Measurements from ENCODE around the gene SLC30A2.

SLC30A2 gene

DNA sequence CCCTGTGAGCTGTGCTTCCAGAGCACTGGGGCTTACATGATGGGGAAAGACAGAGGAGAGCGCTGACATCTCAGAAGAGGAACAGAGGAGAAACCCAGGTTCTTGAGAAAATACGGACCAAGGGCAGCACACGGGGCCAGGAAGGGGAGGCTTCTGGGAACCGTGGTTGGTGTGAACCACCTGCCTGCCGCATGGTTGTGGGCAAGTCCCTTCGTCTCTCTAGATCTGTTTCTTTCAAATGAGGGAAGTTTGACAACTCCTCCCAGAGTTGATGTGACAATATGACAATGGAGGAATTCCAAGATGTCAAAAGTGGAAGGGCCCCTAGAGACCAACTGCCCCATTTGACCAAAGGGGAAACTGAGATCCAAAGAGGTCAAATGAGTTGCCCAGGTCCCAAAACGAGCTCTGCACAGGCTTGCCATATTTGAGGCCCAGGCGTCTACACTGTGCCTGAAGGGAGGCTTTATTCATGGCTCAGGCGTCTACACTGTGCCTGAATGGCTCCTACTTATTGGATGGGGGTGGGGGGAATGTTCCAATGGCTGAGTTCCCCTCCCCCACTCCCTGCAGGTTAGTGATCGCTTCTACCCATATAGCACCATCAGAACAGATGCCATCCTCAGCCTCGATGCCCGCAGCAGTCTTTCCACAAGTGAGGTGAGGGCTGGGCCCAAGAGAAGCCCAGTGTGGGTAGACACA, 13.1 kb downstream of the SLC30A2 start:
- TF ChIP-seq, protein P1, sequence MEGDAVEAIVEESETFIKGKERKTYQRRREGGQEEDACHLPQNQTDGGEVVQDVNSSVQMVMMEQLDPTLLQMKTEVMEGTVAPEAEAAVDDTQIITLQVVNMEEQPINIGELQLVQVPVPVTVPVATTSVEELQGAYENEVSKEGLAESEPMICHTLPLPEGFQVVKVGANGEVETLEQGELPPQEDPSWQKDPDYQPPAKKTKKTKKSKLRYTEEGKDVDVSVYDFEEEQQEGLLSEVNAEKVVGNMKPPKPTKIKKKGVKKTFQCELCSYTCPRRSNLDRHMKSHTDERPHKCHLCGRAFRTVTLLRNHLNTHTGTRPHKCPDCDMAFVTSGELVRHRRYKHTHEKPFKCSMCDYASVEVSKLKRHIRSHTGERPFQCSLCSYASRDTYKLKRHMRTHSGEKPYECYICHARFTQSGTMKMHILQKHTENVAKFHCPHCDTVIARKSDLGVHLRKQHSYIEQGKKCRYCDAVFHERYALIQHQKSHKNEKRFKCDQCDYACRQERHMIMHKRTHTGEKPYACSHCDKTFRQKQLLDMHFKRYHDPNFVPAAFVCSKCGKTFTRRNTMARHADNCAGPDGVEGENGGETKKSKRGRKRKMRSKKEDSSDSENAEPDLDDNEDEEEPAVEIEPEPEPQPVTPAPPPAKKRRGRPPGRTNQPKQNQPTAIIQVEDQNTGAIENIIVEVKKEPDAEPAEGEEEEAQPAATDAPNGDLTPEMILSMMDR (IDR thresholded peaks at IDR 0.05; ENCODE audit: borderline replicate concordance, control extremely low read depth, extremely low read depth, insufficient read depth, missing control alignments), result no peak
- in situ Hi-C loops (cut with MboI; ENCODE audit: low sequenced_read_pairs, unreplicated experiment), result no loop called here
- DNase-seq (ENCODE audit: low spot score), result no peak

GRCh38 chr1:26031611-26032220, 14.2 kb downstream of the SLC30A2 start:
- TF ChIP-seq, protein P1 (IDR thresholded peaks at IDR 0.05; ENCODE audit: borderline replicate concordance, control extremely low read depth, extremely low read depth, insufficient read depth, missing control alignments), result no peak
- in situ Hi-C loops (cut with MboI; ENCODE audit: low sequenced_read_pairs, unreplicated experiment), result no loop called here
- no peak for DNase-seq (ENCODE audit: low spot score)

- TF ChIP-seq, protein P1 (IDR thresholded peaks at IDR 0.05; ENCODE audit: borderline replicate concordance, control extremely low read depth, extremely low read depth, insufficient read depth, missing control alignments), result no peak
- no peak for DNase-seq (ENCODE audit: low spot score)
- in situ Hi-C loops (cut with MboI; ENCODE audit: low sequenced_read_pairs, unreplicated experiment), result no loop called here
Measured at GRCh38 chr1:26031196-26031595, 14.7 kb downstream of the SLC30A2 start.

- TF ChIP-seq, protein P1 (IDR thresholded peaks at IDR 0.05; ENCODE audit: borderline replicate concordance, control extremely low read depth, extremely low read depth, insufficient read depth, missing control alignments), result no peak
- in situ Hi-C loops (cut with MboI; ENCODE audit: low sequenced_read_pairs, unreplicated experiment), result no loop called here
- no peak for DNase-seq (ENCODE audit: low spot score)
Measured at GRCh38 chr1:26029864-26030481, 15.9 kb downstream of the SLC30A2 start.

DNA sequence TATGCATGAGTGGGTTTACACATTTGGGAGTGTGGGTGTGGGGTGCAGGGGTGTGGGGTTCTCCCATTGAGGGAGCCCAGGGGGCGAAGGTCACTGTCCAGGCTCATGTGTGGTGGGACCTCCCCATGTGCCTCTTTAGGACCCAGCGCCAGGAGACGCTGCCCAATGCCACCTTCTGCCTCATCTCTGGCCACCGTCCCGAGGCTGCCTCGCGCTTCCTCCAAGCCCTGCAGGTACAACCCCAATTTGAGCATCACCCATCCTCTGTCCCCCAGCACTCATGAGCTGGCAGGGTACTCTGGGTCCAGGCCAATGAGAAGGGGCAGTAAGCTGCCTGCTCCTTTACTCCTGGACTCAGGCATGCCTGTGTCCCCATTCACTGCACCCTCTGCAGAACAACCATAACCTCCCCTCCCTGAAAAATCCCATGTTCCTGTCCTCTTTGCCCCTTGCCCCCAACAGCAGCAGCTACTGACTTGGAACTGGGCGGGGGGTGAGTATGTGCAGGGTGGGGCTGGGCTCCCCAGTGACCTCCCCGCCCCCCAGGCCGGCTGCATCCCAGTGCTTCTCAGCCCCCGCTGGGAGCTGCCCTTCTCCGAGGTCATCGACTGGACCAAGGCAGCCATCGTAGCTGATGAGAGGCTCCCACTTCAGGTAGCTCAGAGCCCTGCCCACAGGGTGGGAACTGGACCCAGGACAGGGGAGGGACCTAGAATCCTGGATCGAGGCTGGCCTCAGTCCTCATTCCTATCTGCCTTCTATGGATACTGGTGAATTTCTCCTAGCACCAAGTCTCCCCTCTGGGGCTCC, 16.7 kb downstream of the SLC30A2 start:
- TF ChIP-seq, protein P1 (IDR thresholded peaks at IDR 0.05; ENCODE audit: borderline replicate concordance, control extremely low read depth, extremely low read depth, insufficient read depth, missing control alignments), result no peak
- DNase-seq (ENCODE audit: low spot score), result no peak
- in situ Hi-C loops (cut with MboI; ENCODE audit: low sequenced_read_pairs, unreplicated experiment), result no loop called here

- in situ Hi-C loops (cut with MboI; ENCODE audit: low sequenced_read_pairs, unreplicated experiment), result no loop called here
- DNase-seq (ENCODE audit: low spot score), result no peak
- TF ChIP-seq, protein P1 (IDR thresholded peaks at IDR 0.05; ENCODE audit: borderline replicate concordance, control extremely low read depth, extremely low read depth, insufficient read depth, missing control alignments), result no peak
Measured at GRCh38 chr1:26028490-26028980, 17.4 kb downstream of the SLC30A2 start.
